H9 (cell line): Measurements from ENCODE around the gene B4GALNT4. TPM values are rescaled to one million over a fixed set of nuclear protein-coding genes. Genes with fewer than 3 reads are reported as not detected.

ENCODE experiments used
- DNase-seq: peaks from one replicate; pipeline ENCODE4 v3.0.0-alpha.2; 2017
- H2AFZ ChIP-seq: one replicate; pipeline ENCODE4 v1.6.1; 2013; ENCODE audit warnings: mild to moderate bottlenecking, low read length, control low read depth, moderate library complexity
- H2AK5ac ChIP-seq: 2 replicates; pipeline ENCODE4 v1.6.1; 2013; ENCODE audit warnings: low read length, control low read depth, mixed read lengths; ENCODE audit not compliant: insufficient read length
- H2BK120ac ChIP-seq: one replicate; pipeline ENCODE4 v1.6.1; 2013; ENCODE audit warnings: low read depth, mild to moderate bottlenecking, low read length, control low read depth, inconsistent platforms; ENCODE audit not compliant: poor library complexity, severe bottlenecking
- H2BK12ac ChIP-seq: 2 replicates; pipeline ENCODE4 v1.6.1; 2013; ENCODE audit warnings: low read length, control low read depth, mixed read lengths, low read depth; ENCODE audit not compliant: insufficient read length
- H2BK15ac ChIP-seq: 2 replicates; pipeline ENCODE4 v1.6.1; 2013; ENCODE audit warnings: low read depth, low read length, control low read depth
- H2BK20ac ChIP-seq: one replicate; pipeline ENCODE4 v1.6.1; 2013; ENCODE audit warnings: low read depth, mild to moderate bottlenecking, low read length, control low read depth, inconsistent platforms; ENCODE audit not compliant: poor library complexity, severe bottlenecking
- H2BK5ac ChIP-seq: 2 replicates; pipeline ENCODE4 v1.6.1; 2013; ENCODE audit warnings: low read length, control low read depth, mixed read lengths; ENCODE audit not compliant: insufficient read length
- H3K14ac ChIP-seq: 2 replicates; pipeline ENCODE4 v1.6.1; 2013; ENCODE audit warnings: low read length, control low read depth; ENCODE audit not compliant: insufficient read depth
- H3K18ac ChIP-seq: 2 replicates; pipeline ENCODE4 v1.6.1; 2013; ENCODE audit warnings: low read depth, mild to moderate bottlenecking, mixed read lengths, low read length, control low read depth; ENCODE audit not compliant: insufficient read length
- H3K23ac ChIP-seq: 2 replicates; pipeline ENCODE4 v1.6.1; 2013; ENCODE audit warnings: low read length, control low read depth, mixed read lengths, low read depth; ENCODE audit not compliant: insufficient read length
- H3K23me2 ChIP-seq: 2 replicates; pipeline ENCODE4 v1.6.1; 2013; ENCODE audit warnings: low read depth, mild to moderate bottlenecking, mixed read lengths, low read length, control low read depth; ENCODE audit not compliant: insufficient read length, poor library complexity, severe bottlenecking
- H3K27ac ChIP-seq: 2 replicates; pipeline ENCODE4 v1.5.1; 2013; ENCODE audit warnings: low read length, control low read depth, mixed read lengths, low read depth; ENCODE audit not compliant: insufficient read length
- H3K27me3 ChIP-seq: 2 replicates; pipeline ENCODE4 v1.6.1; 2013; ENCODE audit warnings: low read length, control low read depth, inconsistent platforms; ENCODE audit not compliant: insufficient read depth
- H3K4ac ChIP-seq: 2 replicates; pipeline ENCODE4 v1.6.1; 2013; ENCODE audit warnings: low read depth, mild to moderate bottlenecking, control low read depth, inconsistent platforms, low read length, moderate library complexity
- H3K4me1 ChIP-seq: 2 replicates; pipeline ENCODE4 v1.6.1; 2013; ENCODE audit warnings: low read length, control low read depth, inconsistent platforms; ENCODE audit not compliant: insufficient read depth
- H3K4me2 ChIP-seq: 2 replicates; pipeline ENCODE4 v1.6.1; 2013; ENCODE audit warnings: low read length, control low read depth, mixed read lengths; ENCODE audit not compliant: insufficient read length, insufficient read depth
- H3K56ac ChIP-seq: 2 replicates; pipeline ENCODE4 v1.6.1; 2013; ENCODE audit warnings: low read depth, mild to moderate bottlenecking, mixed read lengths, low read length, control low read depth; ENCODE audit not compliant: insufficient read length
- H3K79me1 ChIP-seq: 2 replicates; pipeline ENCODE4 v1.6.1; 2013; ENCODE audit warnings: low read depth, mild to moderate bottlenecking, moderate library complexity, low read length, control low read depth, inconsistent platforms; ENCODE audit not compliant: insufficient read depth, poor library complexity, severe bottlenecking
- H3K79me2 ChIP-seq: 2 replicates; pipeline ENCODE4 v1.6.1; 2013; ENCODE audit warnings: low read length, control low read depth, inconsistent platforms; ENCODE audit not compliant: insufficient read depth
- H3K9ac ChIP-seq: 2 replicates; pipeline ENCODE4 v1.6.1; 2013; ENCODE audit warnings: low read length, control low read depth, mixed read lengths; ENCODE audit not compliant: insufficient read length; ENCODE audit errors: extremely low read depth
- H3K9me3 ChIP-seq: one replicate; pipeline ENCODE4 v1.6.1; 2013; ENCODE audit warnings: low read depth, low read length, inconsistent platforms; ENCODE audit not compliant: control insufficient read depth
- H3T11ph ChIP-seq: one replicate; pipeline ENCODE4 v1.6.1; 2013; ENCODE audit warnings: mild to moderate bottlenecking, low read length, control low read depth, inconsistent platforms
- H4K20me1 ChIP-seq: one replicate; pipeline ENCODE4 v1.6.1; 2013; ENCODE audit not compliant: control insufficient read depth, insufficient read length, insufficient read depth
- H4K5ac ChIP-seq: 2 replicates; pipeline ENCODE4 v1.6.1; 2013; ENCODE audit warnings: low read depth, mild to moderate bottlenecking, mixed read lengths, low read length, control low read depth; ENCODE audit not compliant: insufficient read length
- H4K8ac ChIP-seq: replicated peaks from 2 replicates; pipeline ENCODE4 v1.6.1; 2013; ENCODE audit warnings: low read length, control low read depth, mixed read lengths, low read depth; ENCODE audit not compliant: insufficient read length
- H4K91ac ChIP-seq: 2 replicates; pipeline ENCODE4 v1.6.1; 2013; ENCODE audit warnings: low read depth, mild to moderate bottlenecking, moderate library complexity, mixed read lengths, low read length, control low read depth; ENCODE audit not compliant: insufficient read length
- H3K27ac Mint-ChIP-seq, 3 experiments: 2 replicates in 2 of 3; 3 replicates in 1 of 3; pipeline ENCODE4 v1.8.0; 2020 to 2021; ENCODE audit warnings: mixed read lengths in 3 of 3, mild to moderate bottlenecking in 1 of 3, moderate library complexity in 1 of 3
- H3K27me3 Mint-ChIP-seq: 2 replicates; pipeline ENCODE4 v1.8.0; 2021; ENCODE audit warnings: low read depth, mild to moderate bottlenecking, moderate library complexity, mixed read lengths
- H3K36me3 Mint-ChIP-seq, 3 experiments: 2 replicates in 2 of 3; 3 replicates in 1 of 3; pipeline ENCODE4 v1.8.0; 2020 to 2021; ENCODE audit warnings: low read depth in 3 of 3, mixed read lengths in 3 of 3; ENCODE audit not compliant: insufficient read depth in 1 of 3
- H3K4me1 Mint-ChIP-seq, 2 experiments: 2 replicates each; pipeline ENCODE4 v1.8.0; 2020; ENCODE audit warnings: mixed read lengths in 2 of 2
- H3K4me3 Mint-ChIP-seq, 2 experiments: 2 replicates in 1 of 2; 3 replicates in 1 of 2; pipeline ENCODE4 v1.8.0; 2020 to 2021; ENCODE audit warnings: mild to moderate bottlenecking in 2 of 2, mixed read lengths in 2 of 2, moderate library complexity in 1 of 2
- H3K9me3 Mint-ChIP-seq, 2 experiments: 2 replicates in 1 of 2; 3 replicates in 1 of 2; pipeline ENCODE4 v1.8.0; 2020; ENCODE audit warnings: mild to moderate bottlenecking in 2 of 2, mixed read lengths in 2 of 2, moderate library complexity in 1 of 2
- WGBS: extraction: QIAGEN DNeasy Blood & Tissue Kit; methylation state at CpG from one replicate; pipeline ENCODE4 v1.1.7; 2013; ENCODE audit warnings: missing lambda C conversion rate, low lambda C conversion rate, mixed read lengths; ENCODE audit not compliant: insufficient read length; ENCODE audit errors: extremely low coverage; 5-methylcytosine and 5-hydroxymethylcytosine counted together
- total RNA-seq: library from RNA; stranded (reverse); gene quantifications from 2 replicates; pipeline ENCODE4 v1.2.1, GENCODE V29; 2021
- TF ChIP-seq, protein P1 (sequence below): fragments of 200-600 bp; sonication (generic); conservative IDR thresholded peaks from 3 replicates; pipeline ENCODE4 v1.8.0; 2021; ENCODE audit warnings: antibody characterized with exemption, mild to moderate bottlenecking

Gene B4GALNT4
- total RNA-seq, 1 experiment from 2014 or later: 105 TPM

DNA sequence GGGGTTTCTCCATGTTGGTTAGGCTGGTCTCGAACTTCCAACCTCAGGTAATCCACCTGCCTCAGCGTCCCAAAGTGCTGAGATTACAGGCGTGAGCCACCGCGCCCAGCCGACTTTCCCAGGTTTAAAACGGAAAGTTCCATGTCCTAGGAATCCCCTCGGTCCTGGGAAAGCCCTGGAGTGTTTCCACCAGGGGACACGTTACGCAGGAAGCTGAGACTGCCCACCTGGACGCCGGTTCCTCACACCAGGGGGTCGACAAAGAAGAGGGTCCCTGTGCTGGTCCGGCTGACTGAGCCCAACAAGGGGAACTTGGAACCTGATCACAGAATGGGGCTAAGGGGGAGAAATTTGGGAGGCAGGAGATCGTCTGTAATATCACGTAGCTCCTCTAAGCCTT, 3.5 kb upstream of the B4GALNT4 start:
- Mint-ChIP-seq H3K9me3 (peaks cover 13 to 14% of the 10 kb centered on the region in 2 experiments), H3K36me3 (peaks cover 6 to 12% (median 9%) of the 10 kb centered on the region in 3 experiments; a peak in 5 of 7 replicates), H3K4me1 (peaks cover 17 to 22% of the 10 kb centered on the region in 2 experiments), H3K4me3 (no peak overlapping the region), H3K27me3 (peaks cover 25% of the 10 kb centered on the region), H3K27ac (no peak overlapping the region)
- no peaks in the 10 kb centered on the region for H3K4me1 ChIP-seq
- no peak overlapping the region for H3K9ac ChIP-seq
- no peak overlapping the region for H2BK5ac ChIP-seq
- H4K20me1 ChIP-seq: no peaks in the 10 kb centered on the region
- no peak overlapping the region for H3K27ac ChIP-seq
- H3K23me2 ChIP-seq: no peaks in the 10 kb centered on the region
- H4K5ac ChIP-seq: no peak overlapping the region
- H3K23ac ChIP-seq: no peak overlapping the region
- no peak overlapping the region for H4K91ac ChIP-seq
- no peaks in the 10 kb centered on the region for H3K79me2 ChIP-seq
- WGBS: no CpG with 5 or more reads among the region's 16 CpGs
- no peak overlapping the region for H3K18ac ChIP-seq
- no peak for DNase-seq
- TF ChIP-seq, protein P1, sequence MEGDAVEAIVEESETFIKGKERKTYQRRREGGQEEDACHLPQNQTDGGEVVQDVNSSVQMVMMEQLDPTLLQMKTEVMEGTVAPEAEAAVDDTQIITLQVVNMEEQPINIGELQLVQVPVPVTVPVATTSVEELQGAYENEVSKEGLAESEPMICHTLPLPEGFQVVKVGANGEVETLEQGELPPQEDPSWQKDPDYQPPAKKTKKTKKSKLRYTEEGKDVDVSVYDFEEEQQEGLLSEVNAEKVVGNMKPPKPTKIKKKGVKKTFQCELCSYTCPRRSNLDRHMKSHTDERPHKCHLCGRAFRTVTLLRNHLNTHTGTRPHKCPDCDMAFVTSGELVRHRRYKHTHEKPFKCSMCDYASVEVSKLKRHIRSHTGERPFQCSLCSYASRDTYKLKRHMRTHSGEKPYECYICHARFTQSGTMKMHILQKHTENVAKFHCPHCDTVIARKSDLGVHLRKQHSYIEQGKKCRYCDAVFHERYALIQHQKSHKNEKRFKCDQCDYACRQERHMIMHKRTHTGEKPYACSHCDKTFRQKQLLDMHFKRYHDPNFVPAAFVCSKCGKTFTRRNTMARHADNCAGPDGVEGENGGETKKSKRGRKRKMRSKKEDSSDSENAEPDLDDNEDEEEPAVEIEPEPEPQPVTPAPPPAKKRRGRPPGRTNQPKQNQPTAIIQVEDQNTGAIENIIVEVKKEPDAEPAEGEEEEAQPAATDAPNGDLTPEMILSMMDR: no peak
- no peak overlapping the region for H3K4me2 ChIP-seq
- H3K9me3 ChIP-seq: peaks cover 4% of the 10 kb centered on the region
- H3T11ph ChIP-seq: no peak overlapping the region
- H2BK15ac ChIP-seq: no peak overlapping the region
- H2BK20ac ChIP-seq: no peak overlapping the region
- no peak overlapping the region for H2BK12ac ChIP-seq
- H2AFZ ChIP-seq: no peak overlapping the region
- H3K79me1 ChIP-seq: peaks cover 5% of the 10 kb centered on the region
- no peak overlapping the region for H2BK120ac ChIP-seq
- H4K8ac ChIP-seq: no peak overlapping the region
- no peak overlapping the region for H3K56ac ChIP-seq
- no peaks in the 10 kb centered on the region for H3K27me3 ChIP-seq
- H3K4ac ChIP-seq: no peak overlapping the region
- no peak overlapping the region; the same call in 1 of the 2 replicates for H3K14ac ChIP-seq
- no peak overlapping the region for H2AK5ac ChIP-seq
